ENCODE measurements around the gene CPTP. TPM values are rescaled to one million over a fixed set of nuclear protein-coding genes. Genes with fewer than 3 reads are reported as not detected.

The CPTP gene
- polyA plus RNA-seq, 4 donors, result 11.6 to 20.7 (median 14.5) TPM

GRCh38 chr1:1347026-1347595 lies 22.5 kb downstream of the CPTP start:
- DNase-seq (ENCODE audit: low read depth in 4 of 4, low spot score in 3 of 4), result no peak

GRCh38 chr1:1347663-1348419 lies 23.2 kb downstream of the CPTP start:
- no peak for DNase-seq (ENCODE audit: low read depth in 4 of 4, low spot score in 3 of 4)

DNA sequence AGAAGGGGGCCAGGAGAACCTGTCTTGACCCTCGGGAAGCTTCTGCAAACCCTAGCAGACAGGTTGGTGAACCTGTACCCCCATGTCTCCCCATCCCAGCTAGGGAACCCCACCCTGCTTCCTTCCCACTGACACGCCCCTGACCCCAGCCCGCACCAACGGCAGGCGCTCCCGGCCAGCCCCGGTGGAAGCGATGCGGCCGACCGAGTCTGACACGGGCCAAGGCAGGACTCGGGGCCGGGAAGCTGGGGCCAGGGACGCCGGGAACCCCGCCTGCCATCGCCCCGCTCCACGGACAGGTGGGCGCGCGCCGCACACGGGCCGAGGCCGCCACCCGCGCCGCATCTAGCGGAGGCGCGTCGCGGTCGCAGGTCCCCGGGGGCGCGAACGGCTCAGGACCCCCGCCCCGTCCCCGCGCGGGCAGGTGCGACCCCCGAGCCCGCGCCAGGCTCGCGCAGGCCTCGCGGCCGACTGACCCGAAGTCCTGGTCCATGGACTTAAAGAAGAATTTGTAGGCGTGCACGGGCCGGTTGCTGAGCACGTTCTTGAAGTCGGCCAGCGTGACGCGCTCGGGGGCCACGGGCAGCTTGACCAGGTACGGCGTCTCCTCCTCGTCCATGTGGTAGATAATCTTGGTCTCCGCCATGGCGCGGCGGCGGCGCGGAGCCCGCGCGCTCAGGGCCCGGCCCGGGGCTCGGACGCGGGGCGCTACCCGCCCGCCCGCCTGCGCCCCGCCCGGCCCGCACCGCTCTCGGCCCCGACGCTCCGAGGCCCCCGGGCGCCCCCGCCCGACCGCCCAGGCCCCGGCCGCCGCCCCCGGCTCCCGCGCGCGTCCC lies 24.0 kb downstream of the CPTP start:
- no peak for DNase-seq (ENCODE audit: low read depth in 4 of 4, low spot score in 3 of 4)

GRCh38 chr1:1349256-1350012 lies 24.8 kb downstream of the CPTP start, which contains the start of gene DVL1:
DVL1 (minus strand) TSS chr1:1349418; CDS start chr1:1349065, 353 bp downstream.
- DNase-seq (ENCODE audit: low read depth in 4 of 4, low spot score in 3 of 4), result peak in 1 of 4 donors; percentile 72

GRCh38 chr1:1351511-1352427 lies 27.2 kb downstream of the CPTP start:
- no peak for DNase-seq (ENCODE audit: low read depth in 4 of 4, low spot score in 3 of 4)

DNA sequence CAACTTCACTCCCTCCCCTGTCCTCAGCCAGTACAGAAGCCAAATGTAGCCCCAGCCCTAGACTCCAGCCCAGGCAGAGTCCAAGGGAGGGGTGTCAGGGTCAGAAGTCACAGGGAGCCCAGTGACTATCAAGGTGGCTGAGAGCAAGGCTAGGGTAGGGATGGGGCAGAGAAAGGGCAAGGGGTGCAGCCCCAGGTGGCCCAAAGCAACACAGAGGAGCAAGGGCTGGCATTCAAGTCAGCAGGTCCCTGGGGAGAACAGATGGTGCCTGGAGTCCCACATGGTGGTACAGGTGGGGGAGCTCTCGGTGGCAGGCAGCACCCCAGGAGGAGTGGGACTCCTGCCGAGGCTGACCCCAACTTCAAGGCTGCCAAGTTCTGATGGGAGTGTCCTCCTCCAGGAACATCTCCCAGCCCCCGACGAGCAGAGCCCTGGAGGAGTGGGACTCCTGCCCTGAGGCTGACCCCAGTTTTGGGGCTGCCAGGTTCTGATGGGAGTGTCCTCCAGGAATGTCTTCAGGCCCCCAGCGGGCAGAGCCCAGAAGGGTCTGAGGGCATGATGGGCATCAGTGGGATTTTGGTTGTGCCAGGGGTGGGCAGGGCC lies 28.3 kb downstream of the CPTP start:
- no peak for DNase-seq (ENCODE audit: low read depth in 4 of 4, low spot score in 3 of 4)

- no peak for DNase-seq (ENCODE audit: low read depth in 4 of 4, low spot score in 3 of 4)
These were observed 29.0 kb downstream of the CPTP start for GRCh38 chr1:1353389-1354151.

DNA sequence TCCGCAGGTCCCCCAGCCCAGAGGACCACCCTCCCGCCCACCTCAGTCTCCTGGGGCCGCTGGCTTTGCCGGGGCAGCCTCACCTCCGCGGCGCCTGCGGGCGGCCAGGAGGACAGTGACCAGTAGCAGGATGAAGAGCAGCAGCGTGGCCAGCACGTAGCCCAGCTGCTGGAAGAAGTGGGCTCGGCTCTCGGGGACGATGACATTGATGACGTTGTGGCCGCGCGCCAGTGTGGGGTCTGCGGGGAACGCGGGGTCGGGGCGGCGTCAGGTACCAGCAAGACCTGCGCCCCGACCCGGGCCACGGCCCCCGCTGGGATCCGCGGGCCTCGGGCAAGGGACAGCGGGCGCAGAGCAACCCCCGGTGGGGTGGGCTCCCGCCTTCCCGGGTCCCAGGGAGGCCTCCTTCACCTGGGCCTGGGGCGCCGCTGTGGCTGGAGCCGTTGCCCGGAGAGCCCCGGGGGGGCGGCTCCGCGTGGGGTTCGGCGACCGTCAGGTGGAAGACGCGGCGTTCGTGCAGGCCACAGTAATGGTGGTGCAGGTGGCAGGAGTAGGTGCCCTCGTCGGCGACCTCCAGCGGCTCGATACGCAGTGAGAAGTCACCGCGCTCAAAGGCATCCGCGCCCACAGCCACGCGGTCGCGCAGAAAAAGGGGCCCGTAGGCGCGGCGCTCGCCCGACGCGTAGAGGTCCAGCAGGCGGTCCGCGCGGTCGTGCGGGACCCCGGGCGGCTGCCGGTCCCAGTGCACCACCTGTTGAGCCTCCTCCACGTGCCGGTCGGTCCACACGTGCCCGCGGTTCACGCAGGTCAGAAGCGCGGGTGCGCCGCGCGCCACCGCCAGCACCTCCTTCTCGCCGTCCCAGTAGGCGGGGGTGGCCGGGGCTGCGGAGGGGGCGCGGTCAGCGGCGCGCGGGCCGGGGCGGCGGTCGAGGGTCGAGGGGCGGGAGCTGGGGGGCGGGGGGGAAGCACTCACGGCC lies 30.0 kb downstream of the CPTP start:
- no peak for DNase-seq (ENCODE audit: low read depth in 4 of 4, low spot score in 3 of 4)

DNA sequence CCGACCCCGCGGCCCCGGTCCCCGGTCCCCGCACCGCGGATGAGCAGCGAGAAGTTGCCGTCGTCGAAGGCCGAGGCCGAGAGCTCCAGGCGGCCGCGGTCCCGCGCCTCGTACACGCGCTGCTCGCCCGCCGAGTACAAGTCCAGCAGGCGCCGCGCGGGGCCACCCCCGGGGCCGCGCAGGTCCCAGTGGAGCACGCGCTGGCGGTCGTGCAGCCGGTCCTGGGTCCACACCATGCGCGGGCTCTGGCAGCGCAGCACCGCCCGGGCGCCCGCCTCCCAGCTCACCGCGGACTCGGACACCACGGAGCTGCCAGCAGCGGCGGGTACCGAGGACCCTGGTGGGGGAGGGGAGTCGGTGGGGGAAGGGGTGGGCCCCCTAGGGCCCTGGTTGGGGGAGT lies 30.8 kb downstream of the CPTP start:
- no peak for DNase-seq (ENCODE audit: low read depth in 4 of 4, low spot score in 3 of 4)

- no peak for DNase-seq (ENCODE audit: low read depth in 4 of 4, low spot score in 3 of 4)
These were observed 31.7 kb downstream of the CPTP start for GRCh38 chr1:1356166-1356795.

- DNase-seq (ENCODE audit: low read depth in 4 of 4, low spot score in 3 of 4), result no peak
These were observed 32.3 kb downstream of the CPTP start for GRCh38 chr1:1356796-1357401.

DNA sequence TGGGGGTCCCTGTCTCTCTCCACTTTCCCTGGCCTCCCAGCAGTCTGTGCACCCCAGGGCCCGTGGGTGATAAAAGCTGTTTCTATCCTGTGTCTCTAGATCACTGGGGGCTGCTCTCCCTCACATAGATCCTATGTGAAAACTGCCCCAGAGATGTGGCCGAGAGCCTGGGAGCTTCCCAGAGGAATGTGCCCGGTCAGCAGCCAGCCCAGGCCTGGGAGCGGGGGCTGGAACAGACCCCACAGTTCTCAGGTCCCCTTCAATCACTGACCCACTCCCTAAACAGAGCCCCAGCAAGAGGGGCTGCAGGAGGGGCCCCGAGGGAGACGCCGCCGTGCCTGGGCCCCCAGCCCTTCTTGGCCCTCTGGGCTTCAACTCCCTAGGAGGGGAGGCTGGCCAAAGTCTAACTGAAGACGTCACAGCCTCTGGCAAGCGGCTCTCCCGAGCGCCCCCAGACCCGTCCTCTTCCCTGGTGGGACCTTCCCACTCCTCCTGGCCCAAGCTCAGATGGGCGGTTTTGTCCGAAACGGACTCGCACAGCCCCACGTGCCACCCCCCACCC lies 33.4 kb downstream of the CPTP start:
- DNase-seq (ENCODE audit: low read depth in 4 of 4, low spot score in 3 of 4), result no peak

- DNase-seq (ENCODE audit: low read depth in 4 of 4, low spot score in 3 of 4), result peak in 2 of 4 donors; percentile 62 to 71
These were observed 34.0 kb downstream of the CPTP start, which contains the start of gene MXRA8 for GRCh38 chr1:1358433-1359271. MXRA8 (minus strand) TSS chr1:1358555; CDS start chr1:1358504, 51 bp downstream.

GRCh38 chr1:1359308-1359663 lies 34.7 kb downstream of the CPTP start:
- DNase-seq (ENCODE audit: low read depth in 4 of 4, low spot score in 3 of 4), result no peak
